DMS79 (cell line): Measurements from ENCODE around the gene CAMK2B.

Experiments used
- DNase-seq: peaks from one replicate; lab custom pipeline; 2025; lab: John Stamatoyannopoulos, UW

Gene CAMK2B

GRCh38 chr7:44229546-44230105 is 95.8 kb downstream of the CAMK2B start:
- no peak for DNase-seq

- no peak for DNase-seq
These were observed 96.6 kb downstream of the CAMK2B start for GRCh38 chr7:44228571-44229350.

DNA sequence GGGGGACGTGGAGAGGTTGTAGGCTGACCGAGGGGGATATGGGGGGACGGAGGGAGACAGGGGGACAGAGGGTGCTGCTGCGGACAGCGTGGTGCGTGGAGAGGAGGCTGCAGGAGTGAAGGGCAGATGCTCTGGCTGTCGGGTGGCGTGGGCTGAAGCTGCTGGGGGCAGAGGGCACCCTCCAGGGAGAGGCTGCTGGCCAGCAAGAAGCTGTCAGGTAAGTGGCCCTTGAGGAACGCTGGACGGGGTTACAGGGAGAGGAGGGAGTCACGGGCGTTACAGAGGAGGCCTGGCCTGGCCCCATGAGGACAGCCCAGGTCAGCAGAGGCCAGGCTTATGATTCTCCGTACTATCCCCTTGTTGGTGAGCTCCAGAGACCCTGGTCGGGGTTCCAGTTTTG is 97.5 kb downstream of the CAMK2B start:
- DNase-seq = no peak

- DNase-seq = peak; percentile 41
These were observed 99.0 kb downstream of the CAMK2B start for GRCh38 chr7:44226396-44226753.

DNA sequence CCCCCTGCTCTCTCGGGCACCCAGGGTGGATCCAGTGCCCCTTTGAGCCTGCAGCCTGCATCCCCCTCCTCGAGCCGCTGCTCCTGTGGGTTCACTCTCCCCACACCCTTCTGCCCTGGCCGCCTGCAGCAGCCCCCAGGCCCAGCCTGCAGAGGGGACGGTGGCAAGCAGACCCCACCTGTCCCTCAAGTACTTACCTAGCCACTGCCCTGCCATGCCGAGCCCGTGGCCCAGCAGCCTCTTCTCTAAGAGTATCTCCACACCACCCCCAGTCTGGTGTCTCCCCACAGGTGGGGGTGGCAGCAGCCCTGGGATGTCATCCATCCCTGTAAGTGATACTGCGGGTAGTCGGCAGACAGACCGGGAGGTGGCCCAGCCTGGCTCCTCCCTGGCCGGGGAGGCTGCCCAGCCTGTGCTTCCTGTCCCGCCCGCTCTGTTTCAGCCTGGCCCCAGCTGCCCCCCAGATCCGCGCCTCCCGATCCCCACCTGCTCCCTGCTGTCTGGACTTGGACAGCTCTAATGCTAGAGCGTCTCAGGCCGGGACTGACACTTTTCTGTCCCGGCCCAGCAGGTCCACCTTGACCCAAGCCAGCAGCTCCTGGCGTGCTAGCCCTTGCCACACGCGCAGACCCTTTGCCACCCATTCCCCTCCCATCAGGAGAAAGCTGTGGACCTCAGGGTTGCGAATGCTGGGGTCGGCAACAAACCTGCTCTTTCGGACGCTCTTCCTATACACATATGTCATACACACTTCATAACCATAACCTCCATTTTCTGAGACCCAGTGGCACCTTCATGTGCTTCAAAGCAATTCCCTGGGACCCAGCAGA is 99.6 kb downstream of the CAMK2B start:
- DNase-seq = no peak

DNA sequence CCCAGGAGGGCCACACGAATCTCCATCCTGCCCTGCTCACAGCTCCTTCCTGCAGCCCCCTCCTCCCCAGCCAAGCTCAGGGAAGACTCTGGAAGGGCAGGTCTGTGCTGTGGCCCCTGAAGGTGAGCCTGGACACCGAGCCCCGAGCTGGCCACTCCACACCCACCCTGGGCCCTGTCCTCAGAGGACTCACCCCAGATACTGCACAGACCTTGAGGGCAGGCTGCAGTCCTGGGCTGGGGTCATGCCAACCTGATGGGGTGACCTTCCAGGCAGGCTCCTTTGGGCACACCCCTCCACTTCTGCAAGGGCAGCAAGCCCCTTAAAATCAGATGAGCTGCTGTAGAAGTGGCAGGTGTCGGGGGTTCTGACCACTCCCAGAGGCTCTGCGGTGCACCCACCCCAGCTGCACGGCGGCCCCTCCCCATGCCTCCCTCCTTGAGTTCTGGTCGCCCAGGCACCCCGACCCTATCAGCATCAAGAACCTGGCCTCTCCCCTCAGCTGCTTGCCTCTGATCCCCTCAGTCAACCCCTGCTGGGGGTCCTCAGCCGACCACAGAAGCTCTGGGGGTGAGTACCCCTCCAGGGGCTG is 100.3 kb downstream of the CAMK2B start:
- peak; percentile 59 for DNase-seq

- peak; percentile 97 for DNase-seq
These were observed 101.1 kb downstream of the CAMK2B start for GRCh38 chr7:44224080-44224973.

GRCh38 chr7:44223362-44224079 is 101.9 kb downstream of the CAMK2B start:
- DNase-seq = peak; percentile 32

DNA sequence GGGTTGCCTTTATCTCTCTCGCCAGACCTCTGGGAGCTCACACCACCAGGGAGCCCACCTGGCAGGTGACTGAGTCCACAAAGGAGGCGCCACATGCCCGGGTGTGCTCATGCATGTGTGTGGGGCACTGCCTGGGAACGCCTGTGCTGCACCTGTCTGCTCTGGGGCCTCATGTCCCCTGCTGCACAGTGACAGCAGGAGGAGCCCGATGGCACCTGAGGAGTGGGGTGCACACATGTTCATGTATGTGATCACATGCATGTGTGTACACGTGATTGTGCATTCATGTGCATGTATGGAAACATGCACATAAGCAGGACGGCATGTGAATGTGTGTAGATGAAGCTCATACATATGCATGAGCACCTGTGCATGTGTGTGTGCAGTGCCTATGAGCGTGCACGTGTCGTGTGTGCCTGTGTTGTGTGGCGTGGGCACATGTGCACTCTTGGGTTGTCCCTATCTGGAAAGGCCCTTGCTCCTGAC is 102.6 kb downstream of the CAMK2B start:
- DNase-seq = no peak

- DNase-seq = no peak
These were observed 103.3 kb downstream of the CAMK2B start for GRCh38 chr7:44222074-44222473.

- no peak for DNase-seq
These were observed 104.1 kb downstream of the CAMK2B start for GRCh38 chr7:44221231-44221791.

GRCh38 chr7:44220358-44221112 is 104.9 kb downstream of the CAMK2B start:
- DNase-seq = no peak

GRCh38 chr7:44220046-44220357 is 105.4 kb downstream of the CAMK2B start:
- no peak for DNase-seq

DNA sequence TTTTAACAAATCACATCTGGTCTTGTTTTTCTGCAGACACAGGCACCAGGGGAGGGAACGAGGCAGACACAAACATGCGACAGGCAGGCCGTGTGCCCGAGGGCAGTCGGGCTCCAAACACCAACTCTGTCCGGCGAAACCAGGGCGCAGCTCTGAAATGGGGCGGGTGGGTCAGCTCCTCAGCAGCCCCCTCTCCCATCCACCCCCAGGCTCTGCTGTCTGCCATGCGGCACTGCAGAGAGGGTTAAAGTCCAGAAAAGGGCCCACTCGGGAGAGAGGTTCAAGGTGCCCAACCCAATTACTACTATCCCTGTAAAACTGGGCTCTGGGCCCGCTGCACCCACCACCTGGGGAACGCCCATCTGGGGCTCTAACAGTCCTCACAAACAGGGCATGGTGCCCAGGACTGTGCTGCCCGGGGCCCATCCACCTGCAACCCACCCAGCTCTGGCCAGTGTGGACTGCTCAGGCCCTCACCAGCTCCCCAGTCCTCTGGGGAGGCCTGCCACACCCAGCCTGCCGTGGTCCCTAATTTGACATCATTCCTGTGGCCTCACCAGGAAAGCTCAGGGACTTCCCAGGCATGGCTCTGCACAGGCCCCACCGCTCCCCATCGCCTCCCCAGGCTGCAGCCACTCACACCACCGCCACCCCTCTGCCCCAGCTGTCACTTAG is 105.9 kb downstream of the CAMK2B start:
- DNase-seq = no peak

GRCh38 chr7:44218418-44219201 is 106.8 kb downstream of the CAMK2B start:
- no peak for DNase-seq

DNA sequence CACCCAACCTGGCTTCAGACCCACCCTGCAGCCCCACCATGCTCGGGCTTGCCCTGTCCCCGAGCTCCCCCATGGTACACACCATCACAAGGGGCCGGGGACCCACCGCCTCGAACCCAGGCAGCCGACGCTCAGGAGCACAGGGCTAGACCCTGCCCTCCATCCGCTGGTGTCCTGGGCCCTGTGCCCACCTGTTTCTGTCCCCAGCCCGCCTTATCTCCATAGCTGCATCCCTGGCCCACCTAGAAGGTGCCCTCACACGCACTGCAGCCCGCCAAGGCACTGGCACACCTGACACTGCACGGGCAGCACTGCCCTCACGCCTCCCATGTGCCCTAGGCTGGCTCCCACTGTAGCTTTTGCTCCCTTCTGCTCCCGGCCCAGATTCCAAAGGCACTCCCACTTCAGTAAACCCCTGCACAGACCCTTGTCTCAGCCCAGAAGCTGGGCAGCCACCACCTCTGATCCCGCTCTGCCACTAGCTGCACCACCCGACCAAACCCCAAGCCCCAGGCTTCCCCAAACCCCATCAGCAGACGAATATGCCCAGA is 107.5 kb downstream of the CAMK2B start:
- no peak for DNase-seq

DNA sequence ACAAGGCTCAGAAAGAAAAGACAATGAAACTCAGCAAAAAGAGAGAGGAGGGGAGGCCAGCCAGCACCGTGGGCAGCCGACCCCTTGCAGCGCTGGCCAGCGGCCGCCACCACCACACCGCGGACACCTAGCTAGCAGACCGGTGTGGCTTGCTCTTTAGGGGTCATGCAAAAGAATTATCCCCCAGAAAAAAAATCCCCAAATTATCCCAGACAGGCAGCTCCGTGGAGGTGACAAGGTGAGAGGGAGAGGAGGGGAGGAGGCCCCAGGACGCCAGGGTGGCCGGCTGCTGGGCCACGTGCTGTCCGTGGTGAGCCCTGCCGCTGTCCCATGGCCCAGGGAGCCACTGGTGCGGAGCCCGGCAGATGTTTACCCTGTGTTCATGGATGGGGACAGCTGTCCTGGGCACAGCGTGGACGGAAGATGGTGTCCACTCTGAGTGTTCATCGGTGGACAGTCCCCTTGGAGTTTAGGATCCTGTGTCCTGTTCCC is 108.1 kb downstream of the CAMK2B start:
- no peak for DNase-seq
